SIG-M5 (cell line): ENCODE measurements around the gene PPP1R1B.

ENCODE experiments used
- DNase-seq: peaks from one replicate; lab custom pipeline; 2025; lab: John Stamatoyannopoulos, UW

Gene PPP1R1B

DNA sequence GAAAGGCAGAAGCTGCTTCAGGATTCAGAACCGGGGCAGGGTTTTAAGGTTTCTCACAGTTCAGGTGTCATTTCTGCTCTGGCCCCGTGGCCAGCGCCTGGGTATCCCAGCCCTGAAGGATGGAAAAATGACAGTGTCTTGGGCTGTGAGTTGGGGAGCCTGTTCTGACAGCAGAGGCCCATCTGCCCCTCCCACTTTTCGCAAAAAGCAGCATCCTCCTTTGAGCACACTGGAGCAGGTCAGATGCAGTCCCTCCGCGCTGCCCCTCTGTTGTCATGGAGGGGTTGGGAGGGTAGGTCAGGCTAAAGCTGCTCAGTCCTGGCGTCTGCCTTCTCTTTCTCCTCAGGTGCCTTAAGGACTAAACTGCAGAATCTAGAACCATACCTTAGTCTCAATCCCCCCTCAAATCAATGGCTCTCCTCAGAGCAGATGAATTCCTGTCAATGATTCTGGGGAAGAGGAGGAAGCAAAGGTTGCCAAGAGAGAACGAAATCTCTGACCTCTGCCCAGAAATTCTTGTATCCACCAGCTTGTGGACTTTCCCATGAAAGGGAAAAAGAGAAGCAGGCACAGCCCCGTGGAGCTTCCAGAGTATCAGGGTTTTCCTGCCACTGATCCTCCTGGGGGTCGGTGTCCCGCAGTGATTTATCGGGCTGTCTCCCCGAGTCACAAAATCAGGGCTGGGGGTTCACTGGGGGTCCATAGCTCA lies 26.3 kb upstream of the PPP1R1B start:
- DNase-seq, result no peak

DNA sequence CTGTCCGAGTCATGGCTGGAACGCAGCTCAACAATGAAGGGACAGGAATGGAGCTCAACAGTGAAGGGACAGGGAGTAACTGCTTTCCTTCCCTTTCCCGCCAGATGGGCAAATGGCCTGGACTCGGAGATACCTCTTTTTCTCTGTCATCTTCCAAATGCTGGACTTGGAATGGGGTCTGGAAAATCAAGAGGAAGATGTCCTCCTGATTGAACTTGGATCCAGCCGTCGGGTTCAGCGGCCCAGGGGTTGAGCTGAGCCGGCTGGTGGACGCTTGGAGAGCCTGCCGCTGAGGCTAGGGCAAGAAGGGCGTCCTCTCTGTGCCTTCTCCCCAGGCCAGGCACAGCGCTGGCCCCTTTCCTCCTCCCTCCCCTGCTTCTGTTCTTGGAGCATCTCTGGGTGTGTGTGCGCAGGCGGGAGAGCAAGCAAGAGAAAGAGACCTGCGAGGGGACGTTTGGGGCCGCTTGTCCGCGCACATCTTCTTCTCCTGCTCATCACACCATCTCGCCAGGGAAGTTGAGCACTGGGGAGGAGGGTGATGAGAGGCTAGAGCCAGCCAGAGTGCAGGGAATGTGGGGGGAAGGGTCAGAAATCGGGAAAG lies 25.7 kb upstream of the PPP1R1B start:
- no peak for DNase-seq

- DNase-seq, result no peak
Observed at GRCh38 chr17:39601758-39602532, 24.8 kb upstream of the PPP1R1B start.

GRCh38 chr17:39602533-39603303 lies 24.0 kb upstream of the PPP1R1B start:
- no peak for DNase-seq

GRCh38 chr17:39603304-39604016 lies 23.3 kb upstream of the PPP1R1B start:
- DNase-seq, result no peak

DNA sequence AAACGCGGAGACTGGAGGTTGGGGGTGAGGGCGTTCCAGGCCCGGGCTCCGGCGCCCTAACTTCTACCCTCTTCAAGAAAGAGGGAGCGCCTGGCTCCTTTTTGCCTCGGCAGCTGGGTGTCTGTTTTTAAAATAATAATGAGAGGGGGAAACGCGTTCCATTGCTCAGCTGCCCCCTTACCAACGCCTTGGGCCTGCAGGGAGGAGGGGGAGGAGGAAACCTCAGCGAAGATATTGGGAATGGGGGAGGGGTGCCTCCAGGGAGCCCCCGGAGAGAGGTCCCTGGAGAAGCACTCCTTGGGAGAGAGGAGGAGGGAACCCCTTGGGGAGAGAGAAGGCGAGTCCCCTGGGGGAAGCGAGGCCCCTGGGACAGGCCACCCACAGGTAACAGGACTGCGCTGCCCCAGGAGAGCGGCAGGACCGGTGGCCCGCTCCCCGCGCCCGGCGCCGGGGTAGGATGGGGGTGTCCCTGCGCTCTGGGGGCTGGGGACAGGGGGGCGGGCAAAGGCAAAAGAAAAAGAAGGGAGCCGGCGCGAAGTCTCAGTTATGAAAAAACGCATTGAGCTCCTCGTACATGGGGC lies 21.8 kb upstream of the PPP1R1B start:
- DNase-seq, result no peak

GRCh38 chr17:39605492-39606433 lies 21.0 kb upstream of the PPP1R1B start:
- DNase-seq, result no peak

DNA sequence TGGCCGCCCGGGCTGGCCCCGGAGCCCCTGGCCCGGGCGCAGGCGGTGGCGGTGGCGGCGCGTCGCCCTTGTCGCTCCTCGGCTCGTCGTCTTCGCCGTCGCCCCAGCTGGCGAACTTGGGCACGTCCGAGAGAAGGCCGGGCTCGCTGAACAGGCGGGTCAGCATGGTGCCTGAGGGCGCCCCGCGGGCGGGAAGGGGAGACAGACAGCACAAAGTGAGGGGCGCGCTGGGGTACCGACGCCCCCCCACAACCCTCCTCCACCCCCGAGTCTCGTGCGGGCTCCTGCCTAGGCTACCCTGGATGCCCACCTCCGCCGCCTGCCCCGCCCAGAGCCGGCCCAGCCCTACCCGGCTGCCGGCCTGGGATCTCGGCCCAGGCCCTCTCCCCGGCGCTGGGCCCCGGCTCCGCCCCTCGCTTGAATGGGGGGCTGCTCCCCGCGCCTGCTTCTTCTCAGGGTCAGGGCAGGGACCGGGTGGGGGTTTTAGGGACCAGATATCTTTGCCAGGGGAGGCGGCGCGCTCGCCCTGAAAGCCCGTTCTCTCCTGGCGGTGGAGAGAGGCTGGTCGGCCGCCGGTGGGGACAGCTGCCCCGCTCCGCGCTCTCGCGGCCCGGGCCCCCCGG lies 20.2 kb upstream of the PPP1R1B start:
- no peak for DNase-seq

DNA sequence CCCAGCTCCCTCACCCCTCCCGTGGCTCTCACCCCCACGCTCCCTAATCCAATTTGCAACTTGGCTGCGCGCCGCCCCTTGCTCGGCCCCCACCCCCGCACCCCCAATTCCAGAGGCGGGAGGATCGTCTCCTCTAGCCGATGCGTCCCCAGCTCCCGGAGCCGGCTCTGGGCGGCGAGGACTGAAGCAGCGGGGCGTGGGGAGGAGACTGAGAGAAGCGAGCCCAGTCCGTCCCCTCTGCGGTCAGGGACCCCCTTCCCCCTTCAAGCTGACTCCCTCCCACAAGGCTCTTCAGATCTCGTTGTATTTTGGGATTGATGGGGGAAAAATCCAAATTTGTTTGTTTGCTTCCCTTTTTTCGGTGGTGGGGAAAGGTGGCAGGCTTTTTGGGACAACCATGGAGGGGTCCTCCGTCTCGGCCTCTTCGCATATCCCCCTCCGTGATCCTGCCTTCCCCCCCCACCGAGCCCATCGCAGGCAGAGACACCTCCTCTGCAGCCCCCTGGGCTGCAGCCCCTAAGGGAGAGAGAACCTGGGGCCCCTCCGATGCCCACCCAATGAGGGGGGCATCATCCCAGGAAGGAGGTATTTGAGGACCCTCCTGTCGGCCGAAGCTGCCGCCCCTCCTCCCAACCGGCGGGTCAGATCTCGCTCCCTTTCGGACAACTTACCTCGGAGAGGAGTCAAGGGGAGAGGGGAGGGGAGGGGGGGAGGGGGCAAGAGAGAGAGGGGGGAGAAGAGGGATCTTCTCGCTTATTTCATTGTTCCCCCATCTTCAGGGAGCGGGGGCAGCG lies 19.5 kb upstream of the PPP1R1B start:
- DNase-seq, result no peak

DNA sequence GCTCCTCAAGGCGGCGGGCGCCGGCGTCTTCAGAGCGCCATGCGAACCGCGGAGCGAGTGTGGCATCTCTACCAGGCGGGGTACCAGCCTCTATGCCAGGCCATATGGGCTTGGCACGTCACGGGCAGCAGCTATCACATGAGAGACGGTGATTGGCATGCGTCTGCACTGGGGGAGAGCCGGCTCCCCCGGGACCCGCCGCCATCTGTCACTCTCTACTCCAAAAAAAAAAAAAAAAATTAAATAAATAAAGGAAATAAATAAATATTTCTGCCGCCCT lies 19.0 kb upstream of the PPP1R1B start, which contains the start of gene NEUROD2:
NEUROD2 (minus strand) TSS at position 70 of the 280 bp plus-strand sequence. CDS start 1,321 bp downstream, outside the sequence.
- DNase-seq, result no peak

DNA sequence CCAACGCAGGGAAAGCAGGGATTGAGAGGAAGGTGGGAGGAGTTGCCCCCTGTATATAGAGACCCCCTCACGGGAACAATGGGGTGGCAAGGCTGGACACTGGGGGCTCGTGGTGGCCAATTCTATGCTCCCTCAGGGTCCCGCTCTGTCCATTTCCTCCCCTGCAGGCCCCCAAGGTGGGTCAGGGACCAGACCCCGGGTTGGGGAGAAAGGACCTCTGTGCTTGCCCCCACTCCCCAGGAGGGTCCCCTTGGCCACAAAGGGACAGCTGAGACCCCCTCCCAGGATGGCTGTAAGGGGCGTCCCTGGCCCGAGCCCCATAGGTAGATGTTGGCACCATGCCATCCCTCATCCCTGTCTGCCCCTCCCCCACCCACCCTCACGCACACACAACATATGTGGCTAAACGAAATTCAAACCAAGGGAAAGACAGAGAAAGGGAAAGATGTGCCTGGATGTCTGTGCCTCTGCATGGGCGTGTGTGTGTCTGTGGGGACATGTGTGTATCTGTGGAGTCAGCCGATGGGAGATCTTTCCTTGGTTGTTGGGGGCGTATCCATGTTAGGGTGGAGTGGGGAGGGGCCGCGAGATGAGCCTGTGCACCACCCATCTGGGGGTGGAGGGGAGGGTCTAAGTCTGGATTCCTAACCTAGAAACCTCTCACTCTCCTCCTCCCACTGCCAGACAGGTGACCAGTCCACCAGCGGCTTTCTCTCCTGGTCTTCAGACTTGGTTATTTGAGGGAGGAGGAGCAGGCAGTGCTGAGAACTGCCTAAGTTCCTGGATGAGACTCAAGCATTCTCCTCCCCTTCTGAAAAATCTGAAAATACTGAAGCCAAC lies 18.4 kb upstream of the PPP1R1B start:
- DNase-seq, result no peak

DNA sequence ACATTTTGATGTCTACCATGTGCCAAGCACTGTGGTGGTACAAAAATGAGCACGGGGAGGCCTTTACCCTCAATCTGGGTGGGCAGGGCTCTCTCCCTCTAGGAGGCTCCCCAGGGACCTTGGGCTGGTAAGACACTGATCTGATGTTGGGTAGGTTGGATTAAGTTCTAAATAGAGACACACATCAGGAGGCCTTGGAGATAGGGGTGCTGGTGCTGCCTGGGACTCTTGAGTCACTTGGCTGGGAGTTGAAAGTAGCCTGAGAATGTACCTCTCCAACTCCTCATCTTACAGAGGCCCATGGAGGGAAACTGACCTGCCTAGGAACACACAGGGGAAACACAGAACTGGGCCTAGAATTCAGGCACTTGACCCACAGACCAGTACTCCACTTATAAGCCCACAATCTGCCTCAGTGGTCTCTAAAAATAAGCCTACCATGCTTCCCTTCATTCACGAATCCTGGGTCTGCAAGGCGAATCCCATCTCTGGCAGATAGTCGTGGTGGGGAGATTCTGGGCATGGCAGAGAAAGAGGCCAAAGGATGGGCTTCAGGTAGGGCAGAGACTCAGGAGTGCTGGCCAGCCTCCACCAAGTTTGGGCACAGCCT lies 17.2 kb upstream of the PPP1R1B start:
- no peak for DNase-seq

DNA sequence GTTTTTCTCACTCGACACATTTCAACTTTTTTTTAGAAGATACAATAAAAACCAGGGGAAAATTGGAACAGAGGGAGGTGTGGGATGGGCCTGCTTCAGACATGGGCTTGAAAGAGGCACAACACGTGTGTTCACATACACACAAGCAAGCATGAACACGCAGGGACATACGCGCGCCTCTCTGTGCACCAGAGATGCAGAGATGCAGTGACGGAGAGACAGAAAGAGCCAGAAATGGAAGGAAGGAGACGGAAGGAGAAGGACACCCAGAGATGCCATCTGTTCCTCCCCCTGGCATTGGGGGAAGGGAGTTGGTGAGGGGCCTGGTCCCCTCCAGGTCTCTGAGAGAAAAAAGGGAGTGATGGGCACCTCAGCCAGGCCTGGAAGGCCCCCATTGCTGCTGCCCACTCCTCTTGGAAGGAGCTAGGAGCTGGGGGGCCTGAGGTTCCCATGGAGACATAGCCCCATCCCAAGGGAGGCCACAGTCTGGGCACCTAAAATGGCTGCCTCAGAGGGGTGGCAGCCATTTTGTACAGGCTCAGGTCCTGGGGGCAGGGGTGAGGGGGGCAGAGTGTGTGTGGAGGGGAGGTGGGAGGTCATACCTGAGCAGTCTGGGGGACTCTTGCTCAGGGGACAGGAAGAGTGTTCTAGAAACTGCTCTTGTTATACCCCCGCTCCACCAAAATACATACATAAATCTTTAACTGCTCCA lies 15.2 kb upstream of the PPP1R1B start:
- DNase-seq, result no peak

- no peak for DNase-seq
Observed at GRCh38 chr17:39612291-39612894, 14.4 kb upstream of the PPP1R1B start.

DNA sequence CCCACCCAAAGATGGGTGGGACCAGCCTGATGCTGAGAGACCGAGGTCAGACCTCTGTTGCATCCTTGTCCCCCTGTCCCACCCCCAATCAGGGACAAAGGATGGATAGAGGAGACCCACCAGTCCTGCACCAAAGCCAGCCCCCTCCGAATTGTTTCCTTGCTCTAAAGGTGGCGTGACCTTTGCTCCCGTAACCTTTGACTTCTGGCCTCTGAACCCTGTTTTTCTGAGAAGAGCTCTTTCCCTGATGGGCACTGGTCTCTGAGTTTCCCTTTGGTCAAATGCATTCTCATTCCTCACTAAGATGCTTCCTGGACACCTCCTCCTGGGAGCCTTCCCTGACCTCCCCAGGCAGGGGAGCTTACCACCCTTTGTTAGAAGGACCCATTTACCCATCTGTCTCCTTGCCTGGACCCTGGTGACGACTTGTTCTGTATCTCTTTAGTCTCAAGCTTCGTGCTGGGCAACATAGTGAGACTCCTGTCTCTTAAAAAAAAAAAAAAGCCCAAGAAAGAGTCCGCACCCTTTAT lies 13.8 kb upstream of the PPP1R1B start:
- no peak for DNase-seq

GRCh38 chr17:39614545-39615157 lies 12.1 kb upstream of the PPP1R1B start:
- no peak for DNase-seq
